Measurements from ENCODE around the gene TTC28.
A peak's percentile ranks its signal among the peaks of the same experiment; 100 is the strongest.
"Not testable (repeated sequence)": the region's sequence is repeated elsewhere in the genome, so short reads cannot be mapped to it uniquely, and the experiment has no call there.

The TTC28 gene

GRCh38 chr22:28674121-28674563 is 5.5 kb downstream of the TTC28 start:
- Histone ChIP-seq H3K36me3 (no peaks in the 10 kb centered on the region), H3K9ac (no peak overlapping the region), H3K9me3 (peaks cover 14% of the 10 kb centered on the region), H3K4me1 (peaks cover 32% of the 10 kb centered on the region), H4K20me1 (peaks cover 59% of the 10 kb centered on the region), H3K27ac (no peak overlapping the region), H3K4me3 (no peak overlapping the region), H3K27me3 (peaks cover 65% of the 10 kb centered on the region), H3K4me2 (peak overlapping the region; percentile 55)
- no peak for TF ChIP-seq Cebpa-rat (IDR thresholded peaks at IDR 0.05)

- Histone ChIP-seq H4K20me1 (peaks cover 41% of the 10 kb centered on the region), H3K36me3 (no peaks in the 10 kb centered on the region)
These were observed 8.9 kb downstream of the TTC28 start for GRCh38 chr22:28670756-28671155.

DNA sequence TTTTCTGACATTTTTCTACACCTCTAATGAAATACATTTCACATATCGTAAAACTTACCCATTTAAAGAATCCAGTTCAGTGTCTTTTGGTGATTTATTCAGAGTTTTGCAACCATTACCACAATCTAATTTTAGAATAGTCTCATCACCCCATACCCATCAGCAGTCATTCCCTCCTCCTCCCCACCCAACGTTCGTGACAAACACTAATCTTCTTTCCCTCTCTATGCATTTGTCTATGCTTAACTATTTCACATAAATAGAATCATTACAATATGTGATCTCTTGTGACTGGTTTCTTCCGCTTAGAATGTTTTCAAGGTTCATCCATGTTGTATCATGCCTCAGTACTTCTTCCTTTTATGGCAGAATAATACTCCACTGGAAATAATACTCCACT is 9.5 kb downstream of the TTC28 start:
- Histone ChIP-seq H3K9me3 (peaks cover 14% of the 10 kb centered on the region), H3K27me3 (peaks cover 28% of the 10 kb centered on the region), H3K4me2 (no peak overlapping the region), H4K20me1 (peaks cover 35% of the 10 kb centered on the region), H3K9ac (no peak overlapping the region), H3K4me3 (no peak overlapping the region), H3K36me3 (no peaks in the 10 kb centered on the region), H3K4me1 (peaks cover 22% of the 10 kb centered on the region), H3K27ac (no peak overlapping the region)
- TF ChIP-seq Cebpa-rat (IDR thresholded peaks at IDR 0.05) = no peak

More at GRCh38 chr22:28670756-28671155, 8.9 kb downstream of the TTC28 start:
- Histone ChIP-seq H3K4me2 (no peak overlapping the region), H3K9ac (no peak overlapping the region), H3K4me3 (no peak overlapping the region), H3K27me3 (peaks cover 34% of the 10 kb centered on the region), H3K4me1 (peaks cover 26% of the 10 kb centered on the region), H3K27ac (no peak overlapping the region), H3K9me3 (peaks cover 14% of the 10 kb centered on the region)
- no peak for TF ChIP-seq Cebpa-rat (IDR thresholded peaks at IDR 0.05)

DNA sequence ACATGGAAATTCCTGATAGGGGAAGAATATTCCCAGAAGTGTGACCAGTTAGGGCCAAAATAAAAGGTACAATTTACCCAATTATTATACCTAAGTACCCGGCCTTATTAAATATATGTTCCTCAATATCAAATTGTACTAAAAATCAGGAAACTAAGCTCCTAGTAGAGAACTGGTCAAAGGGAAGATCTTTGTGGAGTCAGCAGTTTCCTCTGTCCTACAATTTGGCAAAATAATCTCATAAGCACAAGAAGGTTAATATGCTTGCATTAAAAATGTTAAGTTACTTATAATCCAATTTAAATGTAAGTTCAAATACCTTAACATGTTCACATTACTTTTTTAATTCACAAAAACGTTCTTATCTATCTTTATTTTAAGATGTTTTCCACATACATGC is 10.3 kb downstream of the TTC28 start:
- TF ChIP-seq Cebpa-rat (IDR thresholded peaks at IDR 0.05) = no peak
- Histone ChIP-seq H3K4me2 (no peak overlapping the region), H3K4me1 (peaks cover 15% of the 10 kb centered on the region), H3K4me3 (no peak overlapping the region), H3K9ac (no peak overlapping the region), H4K20me1 (peaks cover 27% of the 10 kb centered on the region), H3K27me3 (peaks cover 20% of the 10 kb centered on the region), H3K36me3 (no peaks in the 10 kb centered on the region), H3K9me3 (peaks cover 14% of the 10 kb centered on the region), H3K27ac (no peak overlapping the region)

DNA sequence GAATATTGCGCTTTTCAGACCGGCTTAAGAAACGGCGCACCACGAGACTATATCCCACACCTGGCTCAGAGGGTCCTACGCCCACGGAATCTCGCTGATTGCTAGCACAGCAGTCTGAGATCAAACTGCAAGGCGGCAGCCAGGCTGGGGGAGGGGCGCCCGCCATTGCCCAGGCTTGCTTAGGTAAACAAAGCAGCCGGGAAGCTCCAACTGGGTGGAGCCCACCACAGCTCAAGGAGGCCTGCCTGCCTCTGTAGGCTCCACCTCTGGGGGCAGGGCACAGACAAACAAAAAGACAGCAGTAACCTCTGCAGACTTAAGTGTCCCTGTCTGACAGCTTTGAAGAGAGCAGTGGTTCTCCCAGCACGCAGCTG is 16.1 kb downstream of the TTC28 start:
- H3K27ac ChIP-seq, H3K36me3 ChIP-seq, H3K4me1 ChIP-seq, H3K27me3 ChIP-seq, H3K9ac ChIP-seq, H3K9me3 ChIP-seq, H3K4me3 ChIP-seq, H3K4me2 ChIP-seq, H4K20me1 ChIP-seq: not testable (repeated sequence)

- H4K20me1 ChIP-seq = no peaks in the 10 kb centered on the region
- H3K9ac ChIP-seq = no peak overlapping the region
- H3K4me2 ChIP-seq = no peak overlapping the region
- H3K27ac ChIP-seq = no peak overlapping the region
- H3K36me3 ChIP-seq = no peaks in the 10 kb centered on the region
- H3K4me3 ChIP-seq = no peak overlapping the region
- H3K9me3 ChIP-seq = no peaks in the 10 kb centered on the region
- no peaks in the 10 kb centered on the region for H3K4me1 ChIP-seq
- TF ChIP-seq Cebpa-rat (IDR thresholded peaks at IDR 0.05) = no peak
- no peaks in the 10 kb centered on the region for H3K27me3 ChIP-seq
These were observed 21.2 kb downstream of the TTC28 start for GRCh38 chr22:28658448-28658847.

DNA sequence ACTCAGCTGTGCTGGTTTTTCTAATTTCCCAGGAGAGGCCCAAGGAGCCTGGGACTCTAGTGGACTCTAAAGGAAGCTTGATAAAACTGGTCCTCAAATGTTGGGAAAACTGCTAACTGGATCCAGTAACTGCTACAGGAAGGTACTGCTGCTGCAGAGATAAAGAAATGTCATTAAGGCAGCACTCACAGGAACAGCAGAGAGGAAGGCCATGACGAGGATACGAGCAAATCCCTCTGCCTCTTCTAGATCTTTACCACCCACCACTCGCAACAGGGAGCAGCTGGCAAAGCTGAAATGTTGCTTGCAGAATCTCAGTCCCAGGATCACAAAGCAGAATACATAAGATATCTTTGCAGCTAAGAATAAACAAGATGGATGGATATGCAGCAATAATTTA is 23.5 kb downstream of the TTC28 start:
- no peak for TF ChIP-seq Cebpa-rat (IDR thresholded peaks at IDR 0.05)
- no peaks in the 10 kb centered on the region for H3K36me3 ChIP-seq
- no peak overlapping the region for H3K27ac ChIP-seq
- H4K20me1 ChIP-seq = no peaks in the 10 kb centered on the region
- no peaks in the 10 kb centered on the region for H3K4me1 ChIP-seq
- no peaks in the 10 kb centered on the region for H3K9me3 ChIP-seq
- H3K27me3 ChIP-seq = no peaks in the 10 kb centered on the region
- no peak overlapping the region for H3K4me3 ChIP-seq
- no peak overlapping the region for H3K9ac ChIP-seq
- H3K4me2 ChIP-seq = no peak overlapping the region

- no peaks in the 10 kb centered on the region for H3K27me3 ChIP-seq
These were observed 29.2 kb downstream of the TTC28 start for GRCh38 chr22:28650463-28650862.

GRCh38 chr22:28648792-28649191 is 30.8 kb downstream of the TTC28 start:
- no peak for TF ChIP-seq Cebpa-rat (IDR thresholded peaks at IDR 0.05)

More at GRCh38 chr22:28650463-28650862, 29.2 kb downstream of the TTC28 start:
- TF ChIP-seq Cebpa-rat (IDR thresholded peaks at IDR 0.05) = no peak
- no peaks in the 10 kb centered on the region for H3K36me3 ChIP-seq
- no peaks in the 10 kb centered on the region for H3K9me3 ChIP-seq
- H3K9ac ChIP-seq = no peak overlapping the region
- no peaks in the 10 kb centered on the region for H4K20me1 ChIP-seq
- H3K4me2 ChIP-seq = no peak overlapping the region
- no peak overlapping the region for H3K27ac ChIP-seq
- no peaks in the 10 kb centered on the region for H3K4me1 ChIP-seq
- no peak overlapping the region for H3K4me3 ChIP-seq

DNA sequence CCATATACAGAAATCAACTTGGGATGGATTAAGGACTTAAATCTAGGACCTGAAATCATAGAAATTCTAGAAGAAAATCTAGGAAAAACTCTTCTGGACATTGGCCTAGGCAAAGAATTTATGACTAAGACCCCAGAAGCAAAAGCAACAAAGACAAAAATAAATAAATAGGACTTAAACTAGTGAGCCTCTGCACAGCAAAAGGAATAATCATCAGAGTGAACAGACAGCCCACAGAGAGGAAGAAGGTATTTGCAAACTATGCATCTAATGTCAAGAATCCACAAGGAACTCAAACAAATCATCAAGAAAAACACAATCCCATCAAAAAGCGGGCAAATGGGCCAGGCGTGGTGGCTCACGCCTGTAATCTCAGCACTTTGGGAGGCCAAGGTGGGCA is 32.4 kb downstream of the TTC28 start:
- no peaks in the 10 kb centered on the region for H4K20me1 ChIP-seq
- no peaks in the 10 kb centered on the region for H3K27me3 ChIP-seq
- H3K9me3 ChIP-seq = no peaks in the 10 kb centered on the region
- TF ChIP-seq Cebpa-rat (IDR thresholded peaks at IDR 0.05) = no peak
- H3K4me1 ChIP-seq = no peaks in the 10 kb centered on the region
- H3K9ac ChIP-seq = no peak overlapping the region
- H3K4me2 ChIP-seq = no peak overlapping the region
- H3K4me3 ChIP-seq = no peak overlapping the region
- no peak overlapping the region for H3K27ac ChIP-seq
- no peaks in the 10 kb centered on the region for H3K36me3 ChIP-seq

More at GRCh38 chr22:28648792-28649191, 30.8 kb downstream of the TTC28 start:
- H4K20me1 ChIP-seq = no peaks in the 10 kb centered on the region
- H3K9ac ChIP-seq = no peak overlapping the region
- no peak overlapping the region for H3K4me2 ChIP-seq
- H3K4me1 ChIP-seq = no peaks in the 10 kb centered on the region
- H3K27me3 ChIP-seq = no peaks in the 10 kb centered on the region
- no peak overlapping the region for H3K4me3 ChIP-seq
- no peaks in the 10 kb centered on the region for H3K9me3 ChIP-seq
- no peak overlapping the region for H3K27ac ChIP-seq
- no peaks in the 10 kb centered on the region for H3K36me3 ChIP-seq

DNA sequence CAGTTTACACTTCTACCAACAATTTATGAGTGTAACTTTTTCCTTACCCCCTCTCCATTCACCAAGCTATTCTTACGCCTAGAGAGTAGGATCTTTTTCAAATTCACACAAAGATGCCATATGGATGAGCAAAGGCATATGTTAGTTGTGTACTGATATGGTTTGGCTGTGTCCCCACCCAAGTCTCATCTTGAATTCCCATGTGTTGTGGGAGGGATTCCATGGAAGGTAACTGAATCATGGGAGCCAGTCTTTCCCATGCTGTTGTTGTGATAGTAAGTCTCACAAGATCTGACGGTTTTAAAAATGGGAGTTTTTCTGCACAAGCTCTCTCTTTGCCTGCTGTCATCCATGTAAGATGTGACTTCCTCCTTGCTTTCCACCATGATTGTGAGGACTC is 40.3 kb downstream of the TTC28 start:
- Histone ChIP-seq H3K9me3 (no peaks in the 10 kb centered on the region; the same call in 1 of the 2 replicates), H3K9ac (no peak overlapping the region), H3K36me3 (no peaks in the 10 kb centered on the region), H3K27ac (no peak overlapping the region), H3K4me3 (no peak overlapping the region), H3K27me3 (no peaks in the 10 kb centered on the region), H4K20me1 (no peaks in the 10 kb centered on the region), H3K4me1 (no peaks in the 10 kb centered on the region), H3K4me2 (no peak overlapping the region)
- TF ChIP-seq Cebpa-rat (IDR thresholded peaks at IDR 0.05) = no peak

All from BLaER1 (cell line).